HuH-7 (cell line): ENCODE data around the gene TLR4.

Experiments
- DNase-seq: peaks from one replicate; pipeline ENCODE4 v3.0.0; 2011; ENCODE audit warnings: low spot score

Gene TLR4

GRCh38 chr9:117745598-117745997 is 41.4 kb downstream of the TLR4 start:
- DNase-seq = no peak

DNA sequence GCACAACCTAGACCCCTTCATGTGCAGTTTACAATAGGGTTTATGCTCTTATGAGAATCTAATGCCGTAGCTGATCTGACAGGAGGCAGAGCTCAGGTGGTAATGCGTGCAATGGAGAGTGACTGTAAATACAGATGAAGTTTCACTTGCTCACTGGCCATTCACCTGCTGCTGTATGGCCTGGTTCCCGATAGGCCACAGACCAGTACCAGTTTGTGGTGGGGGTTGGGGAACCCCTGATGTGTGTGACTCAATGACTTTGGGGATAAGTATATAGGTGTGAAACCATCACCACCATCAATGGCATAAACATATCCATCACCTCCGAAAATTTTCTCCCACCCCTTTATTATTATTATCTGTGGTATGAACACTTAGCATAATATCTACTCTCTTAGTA is 42.1 kb downstream of the TLR4 start:
- DNase-seq = no peak

DNA sequence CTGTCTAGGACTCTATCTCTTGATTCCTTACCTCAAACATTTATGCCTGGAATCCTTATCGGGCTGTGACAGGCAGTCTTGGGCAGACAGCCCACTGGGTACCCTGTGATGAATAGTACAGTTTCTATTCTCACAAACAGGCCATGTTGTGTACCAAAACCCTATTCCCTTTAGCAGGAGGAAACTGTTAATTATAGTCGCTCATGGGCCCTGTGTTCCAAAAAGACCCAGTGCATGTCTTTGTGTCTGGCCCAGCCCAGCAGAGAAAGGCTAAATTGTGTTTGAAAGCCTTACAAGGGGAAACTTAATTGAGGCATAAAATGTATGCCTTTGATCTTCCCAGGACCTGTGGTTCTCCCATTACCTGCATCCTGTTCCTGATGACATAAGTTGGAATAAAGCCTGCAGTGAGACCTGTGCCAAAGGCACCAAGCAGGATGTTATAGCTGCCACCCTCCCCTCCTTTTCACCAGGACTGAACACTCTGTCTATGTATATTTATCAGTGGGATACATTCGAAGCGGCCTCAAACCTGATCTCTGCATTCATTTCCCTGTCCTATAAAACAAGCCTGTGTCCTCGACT is 43.3 kb downstream of the TLR4 start:
- no peak for DNase-seq

- DNase-seq = no peak
Measured at GRCh38 chr9:117750401-117750800, 46.2 kb downstream of the TLR4 start.

DNA sequence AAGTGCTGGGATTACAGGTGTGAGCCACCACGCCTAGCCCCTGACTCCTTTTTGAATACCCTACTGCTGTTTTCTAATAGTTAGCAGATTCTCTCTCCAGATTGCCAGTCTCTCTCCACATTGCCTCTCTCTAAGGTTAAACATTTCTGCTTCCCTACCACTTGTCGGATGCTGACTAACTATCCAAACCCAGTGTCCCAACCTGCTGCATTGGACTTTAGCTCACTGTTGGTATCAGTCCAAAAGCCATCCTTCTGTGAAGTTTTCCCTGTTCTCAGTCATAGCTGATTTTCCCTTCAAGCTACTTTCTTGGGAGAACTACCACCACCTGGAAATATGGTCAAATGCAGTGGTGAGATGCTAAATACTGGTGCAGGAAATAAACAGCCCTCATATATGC is 48.7 kb downstream of the TLR4 start:
- no peak for DNase-seq

- DNase-seq = no peak
Measured at GRCh38 chr9:117757561-117758190, 53.5 kb downstream of the TLR4 start.

GRCh38 chr9:117763314-117763713 is 59.1 kb downstream of the TLR4 start:
- DNase-seq = no peak

DNA sequence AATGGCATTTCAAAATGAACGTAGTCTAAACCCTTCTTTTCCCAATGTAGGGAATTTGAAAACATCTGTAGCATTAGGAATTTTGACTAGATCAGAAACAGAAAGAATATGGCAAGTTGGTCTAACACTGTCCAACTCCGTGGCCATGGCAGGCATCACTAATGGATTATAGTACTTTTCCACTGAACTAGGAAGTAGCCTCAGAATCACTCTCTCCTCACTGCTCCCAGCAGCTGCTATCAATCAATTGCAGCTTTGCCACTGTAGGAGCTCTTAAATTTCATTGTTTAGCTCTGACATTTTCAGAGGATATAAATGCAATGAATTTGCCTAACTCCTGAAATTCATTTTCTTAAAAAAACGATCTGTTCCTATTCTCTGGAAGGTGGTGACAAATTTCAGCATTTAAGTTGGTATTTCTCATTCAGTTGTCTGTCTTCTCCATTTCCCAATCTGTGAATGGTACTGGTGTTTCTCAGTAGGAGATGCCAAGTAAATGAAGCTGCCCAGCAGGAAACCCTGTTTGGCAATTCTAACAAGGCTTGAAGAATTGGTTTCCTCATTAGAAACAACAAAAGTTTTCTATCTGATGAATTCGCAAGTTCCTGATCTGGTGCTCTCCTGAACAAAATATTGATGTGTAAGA is 64.7 kb downstream of the TLR4 start:
- DNase-seq = no peak

- DNase-seq = no peak
Measured at GRCh38 chr9:117771136-117771535, 66.9 kb downstream of the TLR4 start.

- DNase-seq = no peak
Measured at GRCh38 chr9:117772960-117773359, 68.8 kb downstream of the TLR4 start.
